HG02870 (cell line): ENCODE results near the gene SAP30BP.
A peak's percentile ranks its signal among the peaks of the same experiment; 100 is the strongest.

Experiments
- ATAC-seq: cut with Tn5 transposase; IDR thresholded peaks from one replicate; pipeline ENCODE4 v1.9.1; 2021; ENCODE audit warnings: mild to moderate bottlenecking, moderate library complexity; ENCODE audit not compliant: unreplicated experiment

Gene SAP30BP

DNA sequence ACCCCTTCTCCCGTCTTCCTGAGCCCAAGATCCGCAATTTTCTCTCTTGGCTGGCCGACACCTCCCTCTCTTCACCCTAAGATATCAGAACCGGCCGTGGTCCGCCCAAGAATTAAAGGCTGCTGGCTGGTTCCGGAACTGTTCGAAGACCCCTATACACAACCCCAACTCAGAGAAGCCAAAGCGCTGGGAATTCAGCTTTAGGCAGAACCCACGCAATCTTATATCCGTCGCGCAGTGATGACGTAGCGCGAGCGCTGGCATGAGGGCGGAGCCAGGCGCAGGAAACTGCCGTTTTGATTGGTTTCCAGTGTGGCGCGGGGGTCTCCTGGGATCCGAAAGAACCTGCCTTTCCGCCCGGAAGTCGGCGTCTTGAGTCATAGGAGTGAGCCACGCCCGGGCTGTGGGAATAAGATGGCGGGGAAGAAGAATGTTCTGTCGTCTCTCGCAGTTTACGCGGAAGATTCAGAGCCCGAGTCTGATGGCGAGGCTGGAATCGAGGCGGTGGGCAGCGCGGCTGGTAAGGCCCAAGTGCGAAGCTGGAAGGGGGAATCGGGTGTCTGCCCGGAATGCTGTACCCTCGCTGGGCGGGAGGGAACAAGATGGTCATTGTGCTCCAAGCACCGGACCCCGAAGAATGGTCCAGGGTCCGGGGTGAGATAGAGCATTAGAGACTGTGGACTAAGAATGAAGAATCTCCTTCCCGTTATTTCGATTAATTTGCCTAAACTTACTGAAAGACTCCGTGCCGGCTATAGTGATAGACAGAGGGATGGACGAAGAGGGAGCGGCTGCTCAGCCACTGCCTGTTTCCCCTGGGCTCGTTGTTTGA, at the start of gene SAP30BP, which contains the start of gene RECQL5:
Gene SAP30BP, plus strand, starts transcription at position 380 of the 832 bp plus-strand sequence. Its CDS starts 35 bp downstream, at position 415.
Gene RECQL5, minus strand, starts transcription at position 196 of the 832 bp plus-strand sequence. CDS start 597 bp downstream, outside the sequence.
- peak; percentile 62 for ATAC-seq

GRCh38 chr17:75617675-75618074, 49.5 kb upstream of the SAP30BP start:
- no peak for ATAC-seq

GRCh38 chr17:75619506-75620431, 47.4 kb upstream of the SAP30BP start:
- no peak for ATAC-seq

DNA sequence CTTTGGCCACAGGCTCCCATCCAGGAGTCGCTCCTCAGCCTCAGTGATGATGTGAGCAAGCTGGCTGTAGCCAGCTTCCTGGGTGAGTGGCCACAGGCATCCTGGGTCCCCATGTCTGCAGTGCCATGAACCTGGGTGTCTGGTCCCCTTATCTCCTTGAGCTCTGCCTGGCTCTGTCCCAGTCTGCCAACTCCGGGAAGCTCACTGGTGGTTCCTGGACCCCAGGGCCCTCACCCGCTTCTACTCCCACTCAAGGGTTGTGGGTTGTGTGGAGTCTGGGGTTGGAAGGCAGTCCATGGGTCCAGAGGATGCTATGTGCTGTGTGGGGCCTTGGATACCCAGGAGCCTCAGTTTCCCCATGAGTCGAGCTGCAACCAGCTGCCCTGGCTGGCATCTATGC, 45.6 kb upstream of the SAP30BP start:
- no peak for ATAC-seq

GRCh38 chr17:75622076-75622475, 45.1 kb upstream of the SAP30BP start:
- ATAC-seq = no peak

GRCh38 chr17:75622771-75623273, 44.3 kb upstream of the SAP30BP start:
- no peak for ATAC-seq

DNA sequence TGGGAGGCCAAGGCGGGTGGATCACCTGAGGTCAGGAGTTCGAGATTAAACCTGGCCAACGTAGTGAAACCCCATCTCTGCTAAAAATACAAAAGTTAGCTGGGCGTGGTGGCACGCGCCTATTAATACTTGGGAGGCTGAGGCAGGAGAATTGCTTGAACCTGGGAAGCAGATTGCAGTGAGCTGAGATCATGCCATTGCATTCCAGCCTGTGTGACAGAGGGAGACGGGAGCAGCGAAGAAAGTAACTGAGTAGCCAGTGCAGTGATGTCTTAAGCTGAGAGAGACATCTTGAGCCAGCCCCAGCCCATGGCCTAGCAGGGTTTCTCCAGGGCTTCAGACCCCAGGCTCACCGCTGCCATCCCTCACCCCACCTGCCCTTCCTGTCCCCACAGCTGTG, 43.8 kb upstream of the SAP30BP start:
- ATAC-seq = no peak

DNA sequence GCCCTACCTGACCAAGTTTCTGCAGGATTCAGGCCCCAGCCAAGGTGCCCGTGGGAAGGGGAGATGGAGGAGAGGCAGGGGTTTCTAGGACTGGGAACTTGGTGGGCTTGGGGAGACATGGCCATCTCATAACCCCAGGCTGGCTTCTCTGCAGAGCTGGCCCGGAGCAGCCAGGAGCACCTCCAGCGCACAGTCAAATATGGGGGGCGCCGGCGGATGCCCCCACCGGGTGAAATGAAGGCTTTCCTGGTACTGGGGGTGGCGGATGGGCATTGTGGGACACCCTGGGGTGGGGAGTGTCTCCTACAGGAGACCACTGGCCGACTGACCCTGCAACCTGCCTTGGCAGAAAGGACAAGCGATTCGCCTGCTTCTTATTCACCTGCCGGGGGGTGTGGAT, 43.1 kb upstream of the SAP30BP start:
- no peak for ATAC-seq

GRCh38 chr17:75624714-75625345, 42.3 kb upstream of the SAP30BP start:
- ATAC-seq = no peak

- no peak for ATAC-seq
Observed at GRCh38 chr17:75625813-75626486, 41.2 kb upstream of the SAP30BP start.

DNA sequence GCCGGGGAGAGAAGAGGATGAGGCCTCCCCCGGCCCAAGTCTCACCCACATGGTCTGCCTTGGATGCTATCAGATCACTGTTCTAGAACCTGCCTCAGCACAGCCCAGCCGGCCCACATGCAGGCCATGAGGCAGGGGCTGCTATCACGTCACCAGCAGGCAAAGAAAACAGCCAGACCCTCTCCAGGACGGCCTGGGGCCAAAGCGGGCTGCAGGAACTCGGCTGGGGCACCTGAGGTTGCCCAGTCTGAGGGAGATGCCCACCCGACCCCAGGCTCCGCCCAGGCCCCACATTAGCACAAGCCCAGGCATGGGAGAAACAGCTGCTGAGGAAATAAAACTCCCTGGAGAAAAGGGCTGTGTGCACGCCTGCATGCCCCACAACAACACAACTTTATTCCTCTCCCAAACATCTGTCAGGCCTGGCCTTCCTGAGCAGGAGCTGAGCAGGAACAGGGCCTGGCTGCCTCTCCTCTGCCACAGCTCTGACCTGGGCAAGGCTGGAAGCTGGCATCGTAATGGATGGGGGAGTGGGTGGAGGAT, 40.6 kb upstream of the SAP30BP start:
- ATAC-seq = no peak

GRCh38 chr17:75627094-75627493, 40.0 kb upstream of the SAP30BP start:
- ATAC-seq = no peak

DNA sequence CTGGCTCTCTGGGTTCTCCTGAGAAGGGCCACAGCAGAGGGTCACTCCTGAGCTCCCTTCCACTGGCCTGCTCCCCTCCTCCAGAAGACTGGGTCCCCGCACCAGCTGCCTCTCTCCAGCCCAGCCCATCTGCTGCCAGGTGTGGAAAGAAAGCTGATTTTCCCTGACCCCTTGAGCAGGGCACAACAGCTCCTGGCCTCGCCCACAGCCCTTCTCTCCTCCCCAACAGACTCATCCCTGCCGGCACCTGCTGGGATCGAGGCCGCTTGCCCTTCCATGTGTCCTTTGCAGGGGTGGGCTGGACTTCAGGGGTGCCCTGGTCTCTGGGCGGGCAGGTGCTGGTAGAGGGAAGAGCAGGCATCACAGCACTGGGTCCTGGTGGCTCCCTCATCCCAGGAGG, 38.7 kb upstream of the SAP30BP start:
- no peak for ATAC-seq

DNA sequence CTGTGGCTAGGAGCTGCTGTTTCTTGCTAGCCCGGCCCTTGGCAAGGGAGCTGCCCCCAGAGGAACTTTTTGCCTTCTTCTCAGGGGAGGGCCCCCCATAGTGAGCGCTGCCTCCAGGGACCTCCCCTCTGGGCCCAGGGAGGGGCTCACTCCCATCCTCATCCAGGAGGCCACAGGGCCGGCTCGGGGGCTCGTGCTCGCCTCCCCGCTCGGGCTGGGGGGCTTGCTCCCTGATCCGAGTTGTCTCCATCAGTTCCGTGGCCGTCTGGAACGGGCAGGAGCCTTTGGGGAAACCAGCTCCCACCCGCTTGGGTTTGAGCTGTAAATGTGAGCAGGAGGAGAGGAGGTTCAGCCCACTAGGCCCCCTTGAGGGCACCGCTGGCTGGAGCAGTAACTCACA, 38.0 kb upstream of the SAP30BP start:
- no peak for ATAC-seq

- ATAC-seq = no peak
Observed at GRCh38 chr17:75630071-75630917, 36.8 kb upstream of the SAP30BP start.

DNA sequence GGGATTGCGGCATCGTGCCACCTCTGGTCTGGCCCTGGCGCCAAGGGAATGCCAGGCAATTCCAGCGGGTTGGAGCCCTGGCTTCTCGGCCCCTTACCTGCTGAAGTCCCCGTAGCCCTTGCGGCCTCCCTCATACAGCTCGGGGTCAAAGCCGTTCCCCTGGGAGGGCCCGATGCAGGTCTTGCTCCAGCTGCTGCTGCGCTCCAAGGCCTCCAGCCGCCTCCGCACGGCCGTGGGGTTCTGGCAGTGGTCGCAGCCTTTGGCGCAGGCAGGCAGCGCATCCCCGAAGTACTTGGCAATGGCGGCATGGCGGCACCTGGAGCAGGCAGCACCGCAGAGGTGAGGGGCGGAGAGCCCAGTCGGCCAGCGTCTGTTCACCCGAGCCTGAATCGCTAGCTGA, 35.8 kb upstream of the SAP30BP start:
- no peak for ATAC-seq

GRCh38 chr17:75632428-75632827, 34.7 kb upstream of the SAP30BP start:
- no peak for ATAC-seq

- no peak for ATAC-seq
Observed at GRCh38 chr17:75632863-75633485, 34.2 kb upstream of the SAP30BP start, which contains the start of gene SMIM5. Gene SMIM5 (plus strand): TSS chr17:75633434. CDS start chr17:75640202, 6,768 bp downstream.
